AG04449 (cell line): ENCODE measurements around the gene KRABD2.
"Not testable (repeated sequence)": the region's sequence is repeated elsewhere in the genome, so short reads cannot be mapped to it uniquely, and the experiment has no call there.

ENCODE experiments used
- CTCF ChIA-PET: fragments of 350-600 bp; formaldehyde crosslinking; extraction: SDS; loops from one replicate; lab custom pipeline; 2021; ENCODE audit warnings: antibody characterized with exemption; lab: Yijun Ruan, JAX
- POLR2A ChIA-PET: fragments of 400-600, 350-600 bp; formaldehyde crosslinking; extraction: SDS; loops from one replicate; lab custom pipeline; 2020; ENCODE audit warnings: antibody characterized with exemption, inconsistent platforms; lab: Yijun Ruan, JAX
- DNase-seq: peaks from one replicate; pipeline ENCODE4 v3.0.0-alpha.2; 2010; ENCODE audit warnings: low read depth, low spot score
- H3K4me3 ChIP-seq: 2 replicates; pipeline ENCODE4 v1.5.1; 2011; ENCODE audit warnings: low read depth, mild to moderate bottlenecking, control low read depth, low read length
- TF ChIP-seq, protein P1 (sequence below): IDR thresholded peaks from one replicate; pipeline ENCODE4 v1.5.1; 2011; ENCODE audit warnings: mild to moderate bottlenecking, moderate library complexity, low read length, control low read depth, inconsistent platforms; ENCODE audit not compliant: insufficient read depth; ENCODE audit errors: missing control alignments

Gene KRABD2

DNA sequence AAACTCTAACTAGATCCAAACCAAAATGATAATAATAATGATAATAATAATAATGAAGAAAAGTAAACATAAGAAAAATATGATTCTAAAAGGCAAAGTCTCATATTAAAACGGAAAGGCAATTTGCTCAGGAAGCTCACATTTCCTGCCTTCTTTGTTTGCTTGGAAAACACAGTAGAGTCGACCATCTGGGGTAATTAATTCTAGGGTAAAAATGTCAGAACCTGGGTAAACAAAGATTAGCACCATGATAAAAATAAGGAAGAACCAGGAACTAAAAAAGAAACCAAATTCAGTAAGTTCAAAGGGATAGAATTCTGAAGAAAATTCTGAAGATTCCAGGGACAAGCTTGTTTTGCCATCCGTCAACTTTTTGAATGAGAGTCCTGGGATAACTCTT is 16.2 kb downstream of the KRABD2 start:
- TF ChIP-seq, protein P1, sequence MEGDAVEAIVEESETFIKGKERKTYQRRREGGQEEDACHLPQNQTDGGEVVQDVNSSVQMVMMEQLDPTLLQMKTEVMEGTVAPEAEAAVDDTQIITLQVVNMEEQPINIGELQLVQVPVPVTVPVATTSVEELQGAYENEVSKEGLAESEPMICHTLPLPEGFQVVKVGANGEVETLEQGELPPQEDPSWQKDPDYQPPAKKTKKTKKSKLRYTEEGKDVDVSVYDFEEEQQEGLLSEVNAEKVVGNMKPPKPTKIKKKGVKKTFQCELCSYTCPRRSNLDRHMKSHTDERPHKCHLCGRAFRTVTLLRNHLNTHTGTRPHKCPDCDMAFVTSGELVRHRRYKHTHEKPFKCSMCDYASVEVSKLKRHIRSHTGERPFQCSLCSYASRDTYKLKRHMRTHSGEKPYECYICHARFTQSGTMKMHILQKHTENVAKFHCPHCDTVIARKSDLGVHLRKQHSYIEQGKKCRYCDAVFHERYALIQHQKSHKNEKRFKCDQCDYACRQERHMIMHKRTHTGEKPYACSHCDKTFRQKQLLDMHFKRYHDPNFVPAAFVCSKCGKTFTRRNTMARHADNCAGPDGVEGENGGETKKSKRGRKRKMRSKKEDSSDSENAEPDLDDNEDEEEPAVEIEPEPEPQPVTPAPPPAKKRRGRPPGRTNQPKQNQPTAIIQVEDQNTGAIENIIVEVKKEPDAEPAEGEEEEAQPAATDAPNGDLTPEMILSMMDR: no peak
- ChIA-PET CTCF (interaction anchor here (0.8 to 2.9 kb wide), 3 partner anchors 9 to 23 kb away, joined by 3 to 23 read pairs (median 4); partner anchors contain the start of gene KRABD2), POLR2A (interaction anchor here (0.5 to 0.7 kb wide), 2 partner anchors 18 to 113 kb away, joined by 3 read pairs; no protein-coding TSS in a partner anchor)
- DNase-seq: no peak
- H3K4me3 ChIP-seq: no peak overlapping the region

DNA sequence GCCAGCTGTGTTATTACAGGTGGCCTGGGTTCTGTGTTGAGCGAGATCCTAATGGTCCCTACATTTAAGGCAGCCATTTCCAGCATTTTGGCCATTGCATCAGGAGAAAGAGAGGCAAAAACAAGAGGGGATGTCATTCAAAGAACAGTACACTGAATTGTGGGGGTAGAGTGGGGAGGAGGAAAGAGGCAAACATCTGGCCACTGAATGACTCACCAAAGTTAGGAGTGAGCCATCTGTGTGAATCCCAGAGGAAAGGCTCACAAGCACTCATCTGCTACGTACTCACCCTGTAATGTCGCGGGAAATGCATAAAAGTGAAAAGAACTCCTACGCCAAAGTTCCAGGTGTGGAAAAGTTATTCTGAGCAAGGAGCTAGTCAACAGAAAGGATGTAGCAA is 16.7 kb downstream of the KRABD2 start:
- DNase-seq: no peak
- H3K4me3 ChIP-seq: no peak overlapping the region
- POLR2A ChIA-PET: interaction anchor here (0.5 to 0.7 kb wide), 2 partner anchors 18 to 113 kb away, joined by 3 read pairs; no protein-coding TSS in a partner anchor
- CTCF ChIA-PET: interaction anchor here (2.9 kb wide), 1 partner anchor 17 kb away, joined by 23 read pairs; the partner anchor contains the start of gene KRABD2
- TF ChIP-seq, protein P1: no peak

DNA sequence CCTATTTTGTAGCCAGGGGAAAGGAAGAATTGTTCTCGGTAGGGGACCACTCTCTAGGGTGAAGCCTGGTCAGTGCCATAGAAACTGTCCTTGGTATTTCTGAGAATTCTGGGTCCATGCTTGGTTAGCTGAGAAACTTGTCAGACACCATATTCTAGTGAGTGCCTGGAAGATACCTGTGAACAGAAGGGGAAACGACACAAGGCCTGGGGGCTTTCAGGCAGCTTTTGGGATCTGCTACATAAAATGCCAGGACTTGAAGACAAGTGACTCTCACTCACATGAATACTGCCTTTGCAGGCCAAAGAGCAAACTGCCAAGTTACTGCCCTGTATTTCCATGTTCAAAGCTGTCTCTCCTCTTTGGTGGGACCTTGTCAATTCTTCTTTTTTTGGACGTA is 18.6 kb downstream of the KRABD2 start:
- TF ChIP-seq, protein P1: no peak
- no peak overlapping the region for H3K4me3 ChIP-seq
- POLR2A ChIA-PET: interaction anchor here (0.7 kb wide), 1 partner anchor 1075 kb away, joined by 3 read pairs; no protein-coding TSS in a partner anchor
- DNase-seq: no peak
- CTCF ChIA-PET: no interaction called here

DNA sequence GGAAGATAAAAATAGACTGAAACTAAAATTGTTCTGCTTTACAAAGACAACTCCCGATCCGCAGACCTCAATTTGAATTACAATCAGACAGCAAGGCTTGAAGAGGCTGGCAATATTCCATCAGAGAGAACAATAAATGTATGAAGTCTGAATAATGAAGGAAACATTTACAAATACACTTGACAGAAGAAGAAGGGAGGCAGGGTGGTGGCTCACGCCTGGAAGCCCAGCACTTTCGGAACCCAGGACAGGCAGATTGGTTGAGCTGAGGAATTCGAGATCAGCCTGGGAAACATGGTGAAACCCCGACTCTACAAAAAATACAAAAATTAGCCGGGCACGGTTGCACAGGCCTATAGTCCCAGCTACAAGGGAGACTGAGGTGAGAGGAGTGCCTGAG is 22.3 kb downstream of the KRABD2 start:
- POLR2A ChIA-PET: no interaction called here
- CTCF ChIA-PET: no interaction called here
- no peak overlapping the region for H3K4me3 ChIP-seq
- TF ChIP-seq, protein P1: no peak
- no peak for DNase-seq

DNA sequence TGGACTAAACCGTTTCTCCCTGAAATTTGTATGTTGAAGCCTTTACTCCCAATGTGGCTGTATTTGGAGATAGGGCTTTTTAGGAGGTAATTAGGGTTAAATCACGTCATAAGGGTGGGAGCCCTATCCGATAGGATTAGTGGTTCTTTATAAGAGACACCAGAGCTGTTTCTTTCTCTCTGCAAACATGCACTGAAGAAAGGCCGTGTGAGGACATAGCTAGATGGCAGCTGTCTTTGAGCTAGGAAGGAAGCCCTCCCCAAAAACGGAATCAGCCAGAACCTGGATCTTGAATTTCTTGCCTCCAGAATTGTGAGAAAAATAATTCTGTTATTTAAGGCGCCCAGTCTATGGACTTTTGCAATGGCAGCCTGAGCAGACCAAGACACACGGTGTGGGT is 22.8 kb downstream of the KRABD2 start:
- TF ChIP-seq, protein P1: no peak
- no peak for DNase-seq
- CTCF ChIA-PET: no interaction called here
- no peak overlapping the region for H3K4me3 ChIP-seq
- POLR2A ChIA-PET: no interaction called here

DNA sequence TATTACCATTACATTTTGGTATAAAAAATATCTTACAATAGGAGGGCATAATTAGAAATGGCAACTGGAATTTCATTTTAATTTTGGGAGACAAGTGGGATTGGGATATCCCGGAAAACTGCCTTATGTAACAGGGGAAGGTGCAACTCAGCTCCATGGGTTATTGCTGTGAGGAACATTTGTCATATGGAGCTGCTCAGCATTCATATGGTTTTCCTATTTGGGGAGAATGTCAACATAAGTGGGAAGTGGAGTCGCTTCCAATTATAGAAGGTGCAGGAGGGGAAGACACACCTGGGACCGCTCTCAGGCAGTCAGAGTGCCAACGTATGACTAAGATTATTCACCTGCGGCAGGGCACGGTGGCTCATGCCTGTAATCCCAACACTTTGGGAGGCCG is 26.2 kb downstream of the KRABD2 start:
- H3K4me3 ChIP-seq: no peak overlapping the region
- no peak for DNase-seq
- POLR2A ChIA-PET: no interaction called here
- CTCF ChIA-PET: no interaction called here
- TF ChIP-seq, protein P1: no peak

DNA sequence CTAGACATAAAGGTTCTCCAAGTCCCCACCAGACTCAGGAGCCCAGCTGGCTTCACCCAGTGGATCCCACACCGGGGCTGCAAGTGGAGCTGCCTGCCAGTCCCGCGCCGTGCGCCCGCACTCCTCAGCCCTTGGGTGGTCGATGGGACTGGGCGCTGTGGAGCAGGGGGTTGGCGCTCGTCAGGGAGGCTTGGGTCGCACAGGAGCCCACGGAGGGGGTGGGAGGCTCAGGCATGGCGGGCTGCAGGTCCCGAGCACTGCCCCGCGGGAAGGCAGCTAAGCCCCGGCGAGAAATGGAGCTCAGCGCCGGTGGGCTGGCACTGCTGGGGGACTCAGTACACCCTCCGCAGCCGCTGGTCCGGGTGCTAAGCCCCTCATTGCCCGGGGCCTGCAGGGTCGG is 29.5 kb downstream of the KRABD2 start:
- DNase-seq, POLR2A ChIA-PET, H3K4me3 ChIP-seq: not testable (repeated sequence)
- CTCF ChIA-PET: interaction anchor here (0.8 to 1.2 kb wide), 2 partner anchors 12 to 35 kb away, joined by 3 read pairs; no protein-coding TSS in a partner anchor
